ENCODE results near the gene BICDL2. TPM values are rescaled to one million over a fixed set of nuclear protein-coding genes. Genes with fewer than 3 reads are reported as not detected.

Gene BICDL2
- total RNA-seq (12.1 TPM), polyA plus RNA-seq (ENCODE audit: insufficient read depth, low read depth, low replicate concordance) (2.9 TPM)
- long read RNA-seq, donor 1 = 0 reads
- long read RNA-seq, donor 2, partial matches to known transcripts = 0 of 1 reads
- long read RNA-seq, donor 2, other reads (novel, unspliced or antisense) = 0 of 1 reads
- long read RNA-seq, donor 3, partial matches to known transcripts = 0 of 2 reads
- long read RNA-seq, donor 3, other reads (novel, unspliced or antisense) = 0 of 2 reads
- long read RNA-seq, donor 4 = 0 reads
- long read RNA-seq, donor 5 = 0 reads
- long read RNA-seq, donor 6 = 0 reads
- long read RNA-seq, donor 7, transcript BICDL2-203 (10 exons, 1,984 nt) = major isoform, 8 of 26 reads
- long read RNA-seq, donor 7, partial matches to known transcripts = 4 of 26 reads
- long read RNA-seq, donor 7, other reads (novel, unspliced or antisense) = 10 of 26 reads
- long read RNA-seq, donor 8 = 0 reads
- long read RNA-seq, donor 9 = 0 reads
- long read RNA-seq, donor 10 = 0 reads

- no peak within 1 kb of the TSS for H3K27ac ChIP-seq (ENCODE audit: low read depth in 2 of 2, low read length in 2 of 2)
- H3K4me1 ChIP-seq (ENCODE audit: control insufficient read depth in 2 of 3, insufficient read depth in 2 of 3, low read depth in 1 of 3, low read length in 3 of 3) = no peaks in the 10 kb centered on the region
- FAIRE-seq (no peak), DNase-seq (peak in 2 of 5 donors; percentile 51 to 79)
- intact Hi-C loops (cut with DNase I) = no loop called here
- no peaks in the 10 kb centered on the region for H3K36me3 ChIP-seq (ENCODE audit: control insufficient read depth in 2 of 3, insufficient read depth in 3 of 3, low read length in 3 of 3)
- H3K9me3 ChIP-seq (ENCODE audit: control insufficient read depth in 2 of 3, insufficient read depth in 1 of 3, low read length in 3 of 3) = no peaks in the 10 kb centered on the region
- H3K27me3 ChIP-seq (ENCODE audit: control insufficient read depth, insufficient read depth, low read length) = peaks cover 14% of the 10 kb centered on the region
- no peak for TF ChIP-seq CTCF (IDR thresholded peaks at IDR 0.05; ENCODE audit: borderline replicate concordance, extremely low read depth, insufficient read depth)
- H3K4me3 ChIP-seq (ENCODE audit: low read length in 3 of 3) = no peak within 1 kb of the TSS
- H3K9ac ChIP-seq (ENCODE audit: low read length in 3 of 3) = no peak within 1 kb of the TSS
These were observed at the start of gene BICDL2 for GRCh38 chr16:3036726-3037315. Gene BICDL2 (minus strand): TSS chr16:3036944. CDS start chr16:3035496, 1,448 bp downstream.

- FAIRE-seq = no peak
These were observed 49.3 kb upstream of the BICDL2 start for GRCh38 chr16:3085868-3086595.

More at GRCh38 chr16:3085868-3086595, 49.3 kb upstream of the BICDL2 start:
- H3K4me1 ChIP-seq (ENCODE audit: control insufficient read depth in 2 of 3, insufficient read depth in 2 of 3, low read depth in 1 of 3, low read length in 3 of 3) = peaks cover 0 to 4% (median 3%) of the 10 kb centered on the region in 3 donors
- H3K9ac ChIP-seq (ENCODE audit: low read length in 3 of 3) = no peak overlapping the region
- no peaks in the 10 kb centered on the region for H3K27me3 ChIP-seq (ENCODE audit: control insufficient read depth, insufficient read depth, low read length)
- H3K9me3 ChIP-seq (ENCODE audit: control insufficient read depth in 2 of 3, insufficient read depth in 1 of 3, low read length in 3 of 3) = no peaks in the 10 kb centered on the region
- intact Hi-C loops (cut with DNase I) = no loop called here
- peak in 1 of 5 donors; percentile 14 for DNase-seq
- peak overlapping the region in 1 of 2 donors; percentile 30 for H3K27ac ChIP-seq (ENCODE audit: low read depth in 2 of 2, low read length in 2 of 2)
- no peak overlapping the region for H3K4me3 ChIP-seq (ENCODE audit: low read length in 3 of 3)
- no peak for TF ChIP-seq CTCF (IDR thresholded peaks at IDR 0.05; ENCODE audit: borderline replicate concordance, extremely low read depth, insufficient read depth)
- H3K36me3 ChIP-seq (ENCODE audit: control insufficient read depth in 2 of 3, insufficient read depth in 3 of 3, low read length in 3 of 3) = no peaks in the 10 kb centered on the region

Data from kidney (tissue), 22 donors.